Measurements from ENCODE around the gene QPCT. TPM values are rescaled to one million over a fixed set of nuclear protein-coding genes. Genes with fewer than 3 reads are reported as not detected.

The QPCT gene
- total and polyA plus RNA-seq, 9 donors, result 3.3 to 10.2 (median 6.3) TPM

DNA sequence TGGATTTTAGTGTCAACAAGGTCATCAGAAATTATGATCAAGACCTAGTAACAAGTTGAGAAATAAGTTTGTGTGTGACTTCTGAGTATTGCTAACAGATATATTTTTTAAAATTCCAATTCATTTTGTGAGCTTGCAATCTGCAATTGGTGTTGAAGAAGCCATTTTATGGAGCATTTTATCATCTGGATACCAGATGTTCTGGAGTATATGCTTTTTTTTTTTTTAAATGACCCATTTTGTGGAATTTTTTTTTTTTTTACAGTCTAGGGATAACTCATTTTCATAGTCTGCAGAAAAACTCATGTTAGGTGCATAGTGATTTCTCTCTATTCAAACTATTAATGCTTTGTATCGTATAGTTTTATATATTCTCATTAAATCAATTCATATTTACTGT is 12.6 kb downstream of the QPCT start:
- WGBS (ENCODE audit: insufficient coverage), result no CpG with 5 or more reads among the region's 1 CpG
- no peak overlapping the region for H3K4me3 ChIP-seq (ENCODE audit: low read length)
- no peaks in the 10 kb centered on the region for H3K9me3 ChIP-seq (replicated peaks; ENCODE audit: control insufficient read depth, low read depth, low read length)
- no peaks in the 10 kb centered on the region for H3K4me1 ChIP-seq (ENCODE audit: control insufficient read depth, insufficient read depth, low read length)
- no peaks in the 10 kb centered on the region for H3K27me3 ChIP-seq (ENCODE audit: control insufficient read depth, insufficient read depth, low read length)
- H3K36me3 ChIP-seq (ENCODE audit: control insufficient read depth, insufficient read depth, low read length), result no peaks in the 10 kb centered on the region
- DNase-seq, result peak; percentile 62
- no peak overlapping the region for H3K27ac ChIP-seq (ENCODE audit: low read length)

DNA sequence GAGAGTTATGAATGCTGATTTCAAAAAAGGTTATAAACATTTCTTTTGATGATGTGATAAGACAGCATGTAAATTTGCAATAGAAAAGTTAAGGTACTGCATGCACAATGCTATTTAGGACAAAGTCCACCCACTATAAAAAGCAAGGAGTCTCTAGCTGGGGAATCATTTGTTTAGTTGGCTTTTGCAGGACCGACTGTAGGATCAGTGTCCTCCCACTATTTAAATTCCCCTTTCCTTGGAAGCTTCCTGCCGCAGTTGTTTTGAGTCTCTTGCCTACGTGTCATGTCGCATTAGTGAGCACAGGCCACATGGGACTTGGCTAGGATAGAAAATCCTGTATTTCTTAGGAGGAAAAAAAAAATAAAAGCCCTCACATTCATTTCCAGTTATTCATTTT is 13.1 kb downstream of the QPCT start:
- Histone ChIP-seq H3K27ac (ENCODE audit: low read length) (no peak overlapping the region), H3K27me3 (ENCODE audit: control insufficient read depth, insufficient read depth, low read length) (no peaks in the 10 kb centered on the region), H3K4me1 (ENCODE audit: control insufficient read depth, insufficient read depth, low read length) (no peaks in the 10 kb centered on the region), H3K36me3 (ENCODE audit: control insufficient read depth, insufficient read depth, low read length) (no peaks in the 10 kb centered on the region), H3K9me3 (replicated peaks; ENCODE audit: control insufficient read depth, low read depth, low read length) (no peaks in the 10 kb centered on the region), H3K4me3 (ENCODE audit: low read length) (no peak overlapping the region)
- DNase-seq, result peak; percentile 63
- WGBS (ENCODE audit: insufficient coverage), result 0% methylated on average over 1 of the region's 4 CpGs

DNA sequence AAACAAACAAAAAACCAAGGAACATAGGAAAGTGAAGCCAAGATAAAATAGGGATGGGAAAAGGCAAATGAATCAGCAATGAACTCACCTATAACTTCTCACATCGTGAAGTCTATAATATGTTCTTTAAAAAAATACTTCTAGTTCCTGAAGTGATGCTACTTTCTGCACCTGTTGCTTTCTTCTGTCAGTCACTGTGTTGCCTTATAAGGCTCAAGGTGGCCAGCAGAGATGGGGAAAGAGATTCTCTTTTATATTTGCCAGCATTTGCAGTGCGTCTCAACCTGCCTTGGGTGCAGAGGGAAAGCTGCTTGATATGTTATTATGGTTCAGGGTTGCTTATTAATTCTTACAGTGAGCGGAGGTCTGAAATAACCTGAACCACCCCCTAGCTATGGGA is 14.0 kb downstream of the QPCT start:
- no peaks in the 10 kb centered on the region for H3K4me1 ChIP-seq (ENCODE audit: control insufficient read depth, insufficient read depth, low read length)
- H3K4me3 ChIP-seq (ENCODE audit: low read length), result no peak overlapping the region
- H3K36me3 ChIP-seq (ENCODE audit: control insufficient read depth, insufficient read depth, low read length), result no peaks in the 10 kb centered on the region
- no peak for DNase-seq
- no peaks in the 10 kb centered on the region for H3K27me3 ChIP-seq (ENCODE audit: control insufficient read depth, insufficient read depth, low read length)
- no peaks in the 10 kb centered on the region for H3K9me3 ChIP-seq (replicated peaks; ENCODE audit: control insufficient read depth, low read depth, low read length)
- no peak overlapping the region for H3K27ac ChIP-seq (ENCODE audit: low read length)
- WGBS (ENCODE audit: insufficient coverage), result 100% methylated on average over 1 of the region's 3 CpGs

DNA sequence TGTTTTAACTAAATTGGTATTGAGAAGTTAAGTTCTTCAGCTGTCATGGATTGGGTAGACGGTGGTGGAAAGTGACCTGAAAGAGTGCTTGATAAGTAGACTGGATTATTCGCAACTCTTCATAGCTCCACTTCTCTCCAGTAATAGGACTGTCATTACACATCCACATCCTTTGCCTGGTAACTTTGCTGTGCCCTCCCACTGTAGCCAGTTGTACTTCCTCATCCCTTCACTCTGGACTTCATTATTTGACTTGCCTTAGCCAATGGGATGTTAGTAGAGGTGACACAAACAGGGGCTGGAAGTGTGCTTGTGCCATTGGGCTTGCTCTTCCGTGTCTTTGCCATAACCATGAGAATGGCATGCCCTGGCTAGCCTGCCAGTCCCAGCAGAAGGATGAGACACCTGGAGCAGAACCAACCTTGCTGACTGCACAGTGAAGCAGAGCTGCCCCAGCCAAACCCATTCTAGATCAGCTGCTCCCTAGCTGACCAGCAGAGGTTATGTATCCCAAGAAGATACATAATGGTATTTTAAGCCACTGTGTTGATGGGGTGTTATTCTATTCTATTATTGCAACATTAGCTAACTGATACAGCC is 16.9 kb downstream of the QPCT start:
- no peaks in the 10 kb centered on the region for H3K36me3 ChIP-seq (ENCODE audit: control insufficient read depth, insufficient read depth, low read length)
- no peaks in the 10 kb centered on the region for H3K4me1 ChIP-seq (ENCODE audit: control insufficient read depth, insufficient read depth, low read length)
- H3K9me3 ChIP-seq (replicated peaks; ENCODE audit: control insufficient read depth, low read depth, low read length), result no peaks in the 10 kb centered on the region
- no peak for DNase-seq
- H3K4me3 ChIP-seq (ENCODE audit: low read length), result no peak overlapping the region
- no peaks in the 10 kb centered on the region for H3K27me3 ChIP-seq (ENCODE audit: control insufficient read depth, insufficient read depth, low read length)
- no peak overlapping the region for H3K27ac ChIP-seq (ENCODE audit: low read length)
- 100% methylated on average over 1 of the region's 3 CpGs for WGBS (ENCODE audit: insufficient coverage)

DNA sequence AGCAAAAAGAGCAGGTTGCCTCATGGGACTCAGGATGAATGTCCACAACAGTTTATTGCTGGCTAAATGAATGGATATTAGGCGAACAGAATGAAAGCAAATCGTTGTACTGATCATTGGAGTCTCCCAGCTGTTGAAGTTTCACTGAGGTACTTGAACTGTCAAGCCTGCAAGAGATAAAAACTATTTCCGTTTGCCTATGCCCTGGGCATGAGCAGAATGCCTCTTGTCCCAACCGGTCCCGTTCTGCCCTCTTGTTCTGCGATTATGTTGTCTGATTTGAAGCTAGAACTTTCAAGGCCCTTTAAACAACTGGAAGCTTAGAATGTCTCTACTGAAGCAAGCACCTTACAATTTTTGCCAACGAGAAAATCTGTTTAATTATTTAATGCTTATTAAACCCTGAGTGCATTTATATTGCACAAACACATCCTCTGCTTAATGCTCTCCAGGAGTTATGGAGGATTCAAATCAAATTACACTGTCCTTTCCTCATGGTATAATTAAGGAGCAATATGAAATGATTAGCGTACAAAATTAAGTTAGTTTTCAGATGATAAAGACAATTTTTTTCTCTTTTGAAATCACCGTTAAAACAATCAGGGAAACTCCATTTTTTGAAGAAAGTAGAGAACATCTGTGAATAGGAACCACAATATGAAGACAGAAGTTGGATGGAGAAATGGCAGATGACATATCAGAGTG is 17.7 kb downstream of the QPCT start:
- no peak for DNase-seq
- no peaks in the 10 kb centered on the region for H3K9me3 ChIP-seq (replicated peaks; ENCODE audit: control insufficient read depth, low read depth, low read length)
- H3K36me3 ChIP-seq (ENCODE audit: control insufficient read depth, insufficient read depth, low read length), result no peaks in the 10 kb centered on the region
- no peaks in the 10 kb centered on the region for H3K4me1 ChIP-seq (ENCODE audit: control insufficient read depth, insufficient read depth, low read length)
- no peak overlapping the region for H3K4me3 ChIP-seq (ENCODE audit: low read length)
- H3K27ac ChIP-seq (ENCODE audit: low read length), result no peak overlapping the region
- WGBS (ENCODE audit: insufficient coverage), result 85% methylated on average over 6 of the region's 9 CpGs
- H3K27me3 ChIP-seq (ENCODE audit: control insufficient read depth, insufficient read depth, low read length), result no peaks in the 10 kb centered on the region

DNA sequence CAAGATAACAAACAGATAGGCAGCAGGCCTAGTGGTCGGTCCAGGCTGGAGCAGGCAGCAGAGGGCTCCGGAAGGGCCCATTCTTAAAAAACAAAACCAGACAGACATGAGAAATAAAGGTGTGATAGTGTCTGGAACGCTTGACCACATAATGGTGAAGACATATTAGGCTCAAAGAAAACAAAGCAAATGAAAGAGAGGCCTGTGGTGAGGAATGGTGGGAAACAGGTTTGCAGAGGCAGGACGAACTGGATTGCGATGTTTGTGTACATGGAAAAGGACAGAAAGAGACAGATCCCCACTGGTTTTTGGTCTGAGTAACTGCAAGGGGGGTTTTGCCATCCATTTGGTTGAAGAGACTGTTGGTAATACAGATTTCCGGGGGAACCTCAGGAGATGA is 19.9 kb downstream of the QPCT start:
- Histone ChIP-seq H3K4me3 (ENCODE audit: low read length) (no peak overlapping the region), H3K27me3 (ENCODE audit: control insufficient read depth, insufficient read depth, low read length) (no peaks in the 10 kb centered on the region), H3K27ac (ENCODE audit: low read length) (no peak overlapping the region), H3K4me1 (ENCODE audit: control insufficient read depth, insufficient read depth, low read length) (no peaks in the 10 kb centered on the region), H3K36me3 (ENCODE audit: control insufficient read depth, insufficient read depth, low read length) (no peaks in the 10 kb centered on the region), H3K9me3 (replicated peaks; ENCODE audit: control insufficient read depth, low read depth, low read length) (no peaks in the 10 kb centered on the region)
- no peak for DNase-seq
- WGBS (ENCODE audit: insufficient coverage), result 99% methylated on average over 5 of the region's 6 CpGs

DNA sequence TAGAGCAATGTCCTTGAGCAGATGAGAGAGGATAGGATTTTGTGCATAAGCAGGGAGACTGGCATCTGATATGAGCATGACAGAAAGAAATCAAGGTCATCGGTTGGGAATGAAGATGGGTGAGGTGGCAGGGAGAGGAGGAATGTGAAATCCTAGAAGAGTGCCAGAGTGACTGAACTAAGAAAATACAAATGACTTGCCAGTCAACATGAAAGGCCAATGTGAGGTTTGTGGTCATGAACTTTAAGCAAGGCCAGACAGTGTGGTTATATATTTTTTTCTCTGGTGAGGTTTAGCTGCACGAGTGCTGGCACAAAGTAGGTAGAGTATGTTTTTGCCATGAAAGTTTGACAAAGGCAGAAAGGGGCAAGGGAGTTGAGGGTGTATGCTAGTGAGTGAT is 21.2 kb downstream of the QPCT start:
- Histone ChIP-seq H3K27me3 (ENCODE audit: control insufficient read depth, insufficient read depth, low read length) (no peaks in the 10 kb centered on the region), H3K9me3 (replicated peaks; ENCODE audit: control insufficient read depth, low read depth, low read length) (no peaks in the 10 kb centered on the region), H3K4me3 (ENCODE audit: low read length) (no peak overlapping the region), H3K4me1 (ENCODE audit: control insufficient read depth, insufficient read depth, low read length) (no peaks in the 10 kb centered on the region), H3K36me3 (ENCODE audit: control insufficient read depth, insufficient read depth, low read length) (no peaks in the 10 kb centered on the region), H3K27ac (ENCODE audit: low read length) (no peak overlapping the region)
- no peak for DNase-seq
- 94% methylated on average over 2 of the region's 2 CpGs for WGBS (ENCODE audit: insufficient coverage)

DNA sequence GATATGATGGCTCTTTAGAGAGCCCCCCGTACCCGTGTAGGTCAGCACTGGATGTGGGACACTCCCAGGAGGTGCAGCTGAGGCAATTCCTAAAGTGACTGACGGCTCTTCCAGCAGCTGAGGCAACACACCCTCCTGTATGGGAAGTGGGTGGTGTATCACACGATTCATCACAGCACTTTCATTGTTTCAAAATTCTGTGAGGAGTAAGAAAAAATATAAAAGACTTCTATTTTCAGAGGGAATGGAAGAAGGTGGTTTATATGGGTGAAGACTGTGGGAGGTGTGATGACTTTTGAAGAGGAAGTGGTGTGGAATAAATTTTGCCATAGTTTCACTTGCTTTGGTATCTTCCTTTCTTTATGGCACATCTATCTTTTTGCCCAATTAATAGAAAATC is 22.3 kb downstream of the QPCT start:
- DNase-seq, result no peak
- H3K9me3 ChIP-seq (replicated peaks; ENCODE audit: control insufficient read depth, low read depth, low read length), result no peaks in the 10 kb centered on the region
- H3K27me3 ChIP-seq (ENCODE audit: control insufficient read depth, insufficient read depth, low read length), result no peaks in the 10 kb centered on the region
- no peak overlapping the region for H3K27ac ChIP-seq (ENCODE audit: low read length)
- H3K36me3 ChIP-seq (ENCODE audit: control insufficient read depth, insufficient read depth, low read length), result no peaks in the 10 kb centered on the region
- 70% methylated on average over 2 of the region's 4 CpGs for WGBS (ENCODE audit: insufficient coverage)
- H3K4me1 ChIP-seq (ENCODE audit: control insufficient read depth, insufficient read depth, low read length), result no peaks in the 10 kb centered on the region
- H3K4me3 ChIP-seq (ENCODE audit: low read length), result no peak overlapping the region

DNA sequence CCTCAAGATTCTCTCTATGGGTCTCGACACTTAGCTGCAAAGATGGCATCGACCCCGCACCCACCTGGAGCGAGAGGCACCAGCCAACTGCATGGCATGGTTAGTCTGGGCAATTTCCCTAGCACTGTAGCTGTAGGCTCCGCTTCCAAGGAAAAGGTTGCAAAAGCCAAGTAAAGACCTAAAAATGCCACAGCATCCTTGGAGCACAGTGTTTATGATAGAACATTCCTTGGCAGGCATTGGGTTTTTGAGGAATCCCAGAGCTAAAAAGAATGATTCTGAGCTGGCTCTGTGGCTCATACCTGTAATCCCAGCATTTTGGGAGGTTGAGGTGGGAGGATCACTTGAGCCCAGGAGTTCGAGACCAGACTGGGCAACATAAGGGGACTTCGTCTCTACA is 22.9 kb downstream of the QPCT start:
- Histone ChIP-seq H3K27ac (ENCODE audit: low read length) (no peak overlapping the region), H3K27me3 (ENCODE audit: control insufficient read depth, insufficient read depth, low read length) (no peaks in the 10 kb centered on the region), H3K4me3 (ENCODE audit: low read length) (no peak overlapping the region), H3K4me1 (ENCODE audit: control insufficient read depth, insufficient read depth, low read length) (no peaks in the 10 kb centered on the region), H3K9me3 (replicated peaks; ENCODE audit: control insufficient read depth, low read depth, low read length) (no peaks in the 10 kb centered on the region), H3K36me3 (ENCODE audit: control insufficient read depth, insufficient read depth, low read length) (no peaks in the 10 kb centered on the region)
- DNase-seq, result no peak
- WGBS (ENCODE audit: insufficient coverage), result 90% methylated on average over 5 of the region's 7 CpGs

DNA sequence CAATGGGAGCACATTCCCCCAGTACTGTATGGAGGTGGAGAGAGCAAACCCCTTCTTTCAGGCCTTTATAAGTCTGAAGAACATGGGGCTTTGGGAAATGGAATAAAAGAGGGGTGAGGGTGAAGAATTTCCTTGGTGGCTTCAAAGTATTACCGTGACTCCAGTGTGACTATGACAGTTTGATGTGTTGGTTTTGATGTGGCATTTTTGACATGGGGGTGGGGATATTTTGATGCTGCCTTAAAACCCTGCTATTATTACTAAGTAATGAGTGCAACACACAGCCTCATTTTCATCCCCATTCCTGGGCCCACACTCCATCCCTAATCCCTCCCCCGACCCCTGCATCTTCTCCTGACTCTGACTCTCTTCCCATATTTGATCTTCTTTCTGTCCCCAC is 23.6 kb downstream of the QPCT start:
- no peak for DNase-seq
- Histone ChIP-seq H3K27ac (ENCODE audit: low read length) (no peak overlapping the region), H3K27me3 (ENCODE audit: control insufficient read depth, insufficient read depth, low read length) (no peaks in the 10 kb centered on the region), H3K4me3 (ENCODE audit: low read length) (no peak overlapping the region), H3K9me3 (replicated peaks; ENCODE audit: control insufficient read depth, low read depth, low read length) (no peaks in the 10 kb centered on the region), H3K4me1 (ENCODE audit: control insufficient read depth, insufficient read depth, low read length) (no peaks in the 10 kb centered on the region), H3K36me3 (ENCODE audit: control insufficient read depth, insufficient read depth, low read length) (no peaks in the 10 kb centered on the region)
- 90% methylated on average over 2 of the region's 2 CpGs for WGBS (ENCODE audit: insufficient coverage)

DNA sequence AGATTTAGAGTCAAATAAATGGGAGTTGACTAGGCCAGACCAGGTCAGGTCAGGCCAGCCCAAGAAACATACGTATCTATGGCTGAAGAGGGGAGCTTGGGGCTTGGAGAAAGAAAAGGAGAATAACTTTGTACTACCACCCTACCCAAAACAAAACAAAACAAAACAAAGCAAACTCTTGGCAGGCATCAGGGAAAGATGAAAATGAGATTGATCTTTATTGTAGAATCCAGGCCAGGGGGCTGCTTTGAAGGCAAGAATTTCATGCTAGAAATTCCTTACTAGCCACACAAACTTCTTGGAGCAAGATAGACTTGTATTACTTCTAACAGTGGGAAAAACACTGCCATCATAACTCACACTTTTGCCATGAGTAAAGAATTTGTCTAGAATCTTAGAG is 26.2 kb downstream of the QPCT start:
- no peak for DNase-seq
- no peak overlapping the region for H3K27ac ChIP-seq (ENCODE audit: low read length)
- H3K4me3 ChIP-seq (ENCODE audit: low read length), result no peak overlapping the region
- H3K36me3 ChIP-seq (ENCODE audit: control insufficient read depth, insufficient read depth, low read length), result no peaks in the 10 kb centered on the region
- no peaks in the 10 kb centered on the region for H3K4me1 ChIP-seq (ENCODE audit: control insufficient read depth, insufficient read depth, low read length)
- no peaks in the 10 kb centered on the region for H3K9me3 ChIP-seq (replicated peaks; ENCODE audit: control insufficient read depth, low read depth, low read length)
- no CpG with 5 or more reads among the region's 1 CpG for WGBS (ENCODE audit: insufficient coverage)
- no peaks in the 10 kb centered on the region for H3K27me3 ChIP-seq (ENCODE audit: control insufficient read depth, insufficient read depth, low read length)
